K562 (cell line): ENCODE measurements around the gene ZNF335. TPM values are rescaled to one million over a fixed set of nuclear protein-coding genes. Genes with fewer than 3 reads are reported as not detected.

Source experiments
- CHCHD3 ChIP-seq: fragments of 250-450 bp; sonication (Bioruptor Pico); IDR thresholded peaks from 2 replicates; pipeline ENCODE4 v2.1.2; 2022; ENCODE audit warnings: mild to moderate bottlenecking
- CXXC5 ChIP-seq: fragments of 250-450 bp; sonication (Bioruptor Pico); IDR thresholded peaks from 2 replicates; pipeline ENCODE4 v1.8.0; 2022; ENCODE audit warnings: inconsistent platforms, mild to moderate bottlenecking, moderate library complexity
- DLX4 ChIP-seq: fragments of 250-450 bp; sonication (Bioruptor Pico); IDR thresholded peaks from 2 replicates; pipeline ENCODE4 v1.6.1; 2021; ENCODE audit warnings: mild to moderate bottlenecking
- ETV6 ChIP-seq, 3 experiments: fragments of 150-350 bp in 1 of 3; sonication (generic) in 1 of 3; formaldehyde crosslinking in 1 of 3; IDR thresholded peaks; 2 replicates each; pipeline versions ENCODE4 v1.6.1 to v1.8.0; 2014 to 2022; ENCODE audit warnings: borderline replicate concordance in 2 of 3, low read depth in 2 of 3, antibody characterized with exemption in 1 of 3, low read length in 1 of 3, mild to moderate bottlenecking in 1 of 3, missing genetic modification reagents in 1 of 3
- OTX1 ChIP-seq: fragments of 450-650 bp; formaldehyde crosslinking; IDR thresholded peaks from 2 replicates; pipeline ENCODE4 v1.4.0; 2022; ENCODE audit warnings: mild to moderate bottlenecking
- TGIF2 ChIP-seq: sonication (generic); formaldehyde crosslinking; IDR thresholded peaks from 2 replicates; pipeline ENCODE4 v1.8.1; 2022; ENCODE audit warnings: mild to moderate bottlenecking, missing genetic modification reagents, moderate library complexity
- polyA plus RNA-seq, 8 experiments: library from polyadenylated mRNA; depleted of rRNA in 4 of 8; stranded (reverse) in 5 of 8; unstranded in 3 of 8; fragments of >200 nt; fragmentation: Nextera tagmentation in 2 of 8; fragmentation: Illumina TruSeq in 1 of 8; extraction: Ambion mirVana in 2 of 8; extraction: Trizol in 1 of 8; gene quantifications; 2 replicates each; pipeline versions ENCODE4 v1.2.1 to v1.2.3, GENCODE V29; 2011 to 2014; ENCODE audit warnings: inconsistent platforms in 1 of 8, missing spikeins in 1 of 8
- total RNA-seq, 7 experiments: library from RNA; depleted of rRNA in 6 of 7; stranded (reverse); fragments of >200 nt in 6 of 7; fragmentation: Illumina TruSeq in 2 of 7; extraction: Trizol in 2 of 7; gene quantifications; 2 replicates each; pipeline versions ENCODE4 v1.2.1 to v1.2.3, GENCODE V29; 2011 to 2021; ENCODE audit warnings: low replicate concordance in 1 of 7
- TF ChIP-seq, protein P1 (sequence below), 2 experiments: fragments of 450-650 bp in 1 of 2; IDR thresholded peaks; 2 replicates each; pipeline ENCODE4 v1.6.1; 2011 to 2017; ENCODE audit warnings: low read depth in 2 of 2, antibody characterized with exemption in 1 of 2, borderline replicate concordance in 1 of 2, low read length in 1 of 2, mild to moderate bottlenecking in 1 of 2, mixed read lengths in 1 of 2; ENCODE audit not compliant: control insufficient read depth in 1 of 2
- TF ChIP-seq, protein P2 (sequence below), 2 experiments: fragments of 450-650 bp in 1 of 2; sonication (generic) in 1 of 2; formaldehyde crosslinking in 1 of 2; IDR thresholded peaks; 2 replicates each; pipeline versions ENCODE4 v1.7.1 to v1.9.0; 2016 to 2022; ENCODE audit warnings: inconsistent platforms in 1 of 2, mild to moderate bottlenecking in 1 of 2, missing genetic modification reagents in 1 of 2
- TF ChIP-seq, protein P3 (sequence below), 2 experiments: fragments of 450-650 bp; IDR thresholded peaks; 2 replicates each; pipeline ENCODE4 v1.6.1; 2018; ENCODE audit warnings: mild to moderate bottlenecking in 2 of 2, low read depth in 1 of 2; ENCODE audit not compliant: partially characterized antibody in 2 of 2

The ZNF335 gene
- total and polyA plus RNA-seq, 9 of the 15 experiments (the other 6 are each of a cell fraction or from before 2014, with no cell fraction given), result 0.39 to 16.0 (median 7.6) TPM

DNA sequence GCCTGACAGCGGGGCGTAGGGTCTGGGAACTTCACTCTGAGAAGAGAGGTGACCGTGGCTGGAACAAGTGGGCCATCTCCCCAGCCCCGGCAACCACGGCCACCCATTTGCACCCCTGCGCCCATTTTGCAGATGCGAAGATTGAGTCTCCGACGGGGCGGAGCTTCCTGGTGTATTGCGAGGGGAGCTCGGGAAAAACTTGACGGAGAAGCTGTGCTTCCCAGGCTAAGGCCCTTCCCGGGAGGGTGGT lies 653 bp downstream of the ZNF335 start (continued):
- TF ChIP-seq, protein P1, sequence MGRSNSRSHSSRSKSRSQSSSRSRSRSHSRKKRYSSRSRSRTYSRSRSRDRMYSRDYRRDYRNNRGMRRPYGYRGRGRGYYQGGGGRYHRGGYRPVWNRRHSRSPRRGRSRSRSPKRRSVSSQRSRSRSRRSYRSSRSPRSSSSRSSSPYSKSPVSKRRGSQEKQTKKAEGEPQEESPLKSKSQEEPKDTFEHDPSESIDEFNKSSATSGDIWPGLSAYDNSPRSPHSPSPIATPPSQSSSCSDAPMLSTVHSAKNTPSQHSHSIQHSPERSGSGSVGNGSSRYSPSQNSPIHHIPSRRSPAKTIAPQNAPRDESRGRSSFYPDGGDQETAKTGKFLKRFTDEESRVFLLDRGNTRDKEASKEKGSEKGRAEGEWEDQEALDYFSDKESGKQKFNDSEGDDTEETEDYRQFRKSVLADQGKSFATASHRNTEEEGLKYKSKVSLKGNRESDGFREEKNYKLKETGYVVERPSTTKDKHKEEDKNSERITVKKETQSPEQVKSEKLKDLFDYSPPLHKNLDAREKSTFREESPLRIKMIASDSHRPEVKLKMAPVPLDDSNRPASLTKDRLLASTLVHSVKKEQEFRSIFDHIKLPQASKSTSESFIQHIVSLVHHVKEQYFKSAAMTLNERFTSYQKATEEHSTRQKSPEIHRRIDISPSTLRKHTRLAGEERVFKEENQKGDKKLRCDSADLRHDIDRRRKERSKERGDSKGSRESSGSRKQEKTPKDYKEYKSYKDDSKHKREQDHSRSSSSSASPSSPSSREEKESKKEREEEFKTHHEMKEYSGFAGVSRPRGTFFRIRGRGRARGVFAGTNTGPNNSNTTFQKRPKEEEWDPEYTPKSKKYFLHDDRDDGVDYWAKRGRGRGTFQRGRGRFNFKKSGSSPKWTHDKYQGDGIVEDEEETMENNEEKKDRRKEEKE (IDR thresholded peaks at IDR 0.05; ENCODE audit: borderline replicate concordance in 1 of 2, control insufficient read depth in 1 of 2, low read depth in 2 of 2, low read length in 1 of 2), result no peak
- TF ChIP-seq, protein P2, sequence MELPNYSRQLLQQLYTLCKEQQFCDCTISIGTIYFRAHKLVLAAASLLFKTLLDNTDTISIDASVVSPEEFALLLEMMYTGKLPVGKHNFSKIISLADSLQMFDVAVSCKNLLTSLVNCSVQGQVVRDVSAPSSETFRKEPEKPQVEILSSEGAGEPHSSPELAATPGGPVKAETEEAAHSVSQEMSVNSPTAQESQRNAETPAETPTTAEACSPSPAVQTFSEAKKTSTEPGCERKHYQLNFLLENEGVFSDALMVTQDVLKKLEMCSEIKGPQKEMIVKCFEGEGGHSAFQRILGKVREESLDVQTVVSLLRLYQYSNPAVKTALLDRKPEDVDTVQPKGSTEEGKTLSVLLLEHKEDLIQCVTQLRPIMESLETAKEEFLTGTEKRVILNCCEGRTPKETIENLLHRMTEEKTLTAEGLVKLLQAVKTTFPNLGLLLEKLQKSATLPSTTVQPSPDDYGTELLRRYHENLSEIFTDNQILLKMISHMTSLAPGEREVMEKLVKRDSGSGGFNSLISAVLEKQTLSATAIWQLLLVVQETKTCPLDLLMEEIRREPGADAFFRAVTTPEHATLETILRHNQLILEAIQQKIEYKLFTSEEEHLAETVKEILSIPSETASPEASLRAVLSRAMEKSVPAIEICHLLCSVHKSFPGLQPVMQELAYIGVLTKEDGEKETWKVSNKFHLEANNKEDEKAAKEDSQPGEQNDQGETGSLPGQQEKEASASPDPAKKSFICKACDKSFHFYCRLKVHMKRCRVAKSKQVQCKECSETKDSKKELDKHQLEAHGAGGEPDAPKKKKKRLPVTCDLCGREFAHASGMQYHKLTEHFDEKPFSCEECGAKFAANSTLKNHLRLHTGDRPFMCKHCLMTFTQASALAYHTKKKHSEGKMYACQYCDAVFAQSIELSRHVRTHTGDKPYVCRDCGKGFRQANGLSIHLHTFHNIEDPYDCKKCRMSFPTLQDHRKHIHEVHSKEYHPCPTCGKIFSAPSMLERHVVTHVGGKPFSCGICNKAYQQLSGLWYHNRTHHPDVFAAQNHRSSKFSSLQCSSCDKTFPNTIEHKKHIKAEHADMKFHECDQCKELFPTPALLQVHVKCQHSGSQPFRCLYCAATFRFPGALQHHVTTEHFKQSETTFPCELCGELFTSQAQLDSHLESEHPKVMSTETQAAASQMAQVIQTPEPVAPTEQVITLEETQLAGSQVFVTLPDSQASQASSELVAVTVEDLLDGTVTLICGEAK (IDR thresholded peaks at IDR 0.05), result no peak
- TF ChIP-seq, protein P2 (CRISPR knock-in tag; IDR thresholded peaks at IDR 0.05), result no peak
- TF ChIP-seq DLX4 (CRISPR knock-in tag) (no peak), CXXC5 (CRISPR knock-in tag) (no peak; the same call in 1 of the 2 replicates), ETV6 (IDR thresholded peaks at IDR 0.05; ENCODE audit: borderline replicate concordance in 1 of 2, low read depth in 2 of 2, low read length in 1 of 2) (0 out of 4 replicates have a peak, but pooled peaks of 1 of the 2 experiments have one; percentile 16), ETV6 (CRISPR knock-in tag; IDR thresholded peaks at IDR 0.05; ENCODE audit: borderline replicate concordance) (no peak), CHCHD3 (CRISPR knock-in tag) (no peak), OTX1 (no peak), TGIF2 (CRISPR knock-in tag) (0 out of 2 replicates have a peak, but pooled peaks have one; percentile 34)
- TF ChIP-seq, protein P3, sequence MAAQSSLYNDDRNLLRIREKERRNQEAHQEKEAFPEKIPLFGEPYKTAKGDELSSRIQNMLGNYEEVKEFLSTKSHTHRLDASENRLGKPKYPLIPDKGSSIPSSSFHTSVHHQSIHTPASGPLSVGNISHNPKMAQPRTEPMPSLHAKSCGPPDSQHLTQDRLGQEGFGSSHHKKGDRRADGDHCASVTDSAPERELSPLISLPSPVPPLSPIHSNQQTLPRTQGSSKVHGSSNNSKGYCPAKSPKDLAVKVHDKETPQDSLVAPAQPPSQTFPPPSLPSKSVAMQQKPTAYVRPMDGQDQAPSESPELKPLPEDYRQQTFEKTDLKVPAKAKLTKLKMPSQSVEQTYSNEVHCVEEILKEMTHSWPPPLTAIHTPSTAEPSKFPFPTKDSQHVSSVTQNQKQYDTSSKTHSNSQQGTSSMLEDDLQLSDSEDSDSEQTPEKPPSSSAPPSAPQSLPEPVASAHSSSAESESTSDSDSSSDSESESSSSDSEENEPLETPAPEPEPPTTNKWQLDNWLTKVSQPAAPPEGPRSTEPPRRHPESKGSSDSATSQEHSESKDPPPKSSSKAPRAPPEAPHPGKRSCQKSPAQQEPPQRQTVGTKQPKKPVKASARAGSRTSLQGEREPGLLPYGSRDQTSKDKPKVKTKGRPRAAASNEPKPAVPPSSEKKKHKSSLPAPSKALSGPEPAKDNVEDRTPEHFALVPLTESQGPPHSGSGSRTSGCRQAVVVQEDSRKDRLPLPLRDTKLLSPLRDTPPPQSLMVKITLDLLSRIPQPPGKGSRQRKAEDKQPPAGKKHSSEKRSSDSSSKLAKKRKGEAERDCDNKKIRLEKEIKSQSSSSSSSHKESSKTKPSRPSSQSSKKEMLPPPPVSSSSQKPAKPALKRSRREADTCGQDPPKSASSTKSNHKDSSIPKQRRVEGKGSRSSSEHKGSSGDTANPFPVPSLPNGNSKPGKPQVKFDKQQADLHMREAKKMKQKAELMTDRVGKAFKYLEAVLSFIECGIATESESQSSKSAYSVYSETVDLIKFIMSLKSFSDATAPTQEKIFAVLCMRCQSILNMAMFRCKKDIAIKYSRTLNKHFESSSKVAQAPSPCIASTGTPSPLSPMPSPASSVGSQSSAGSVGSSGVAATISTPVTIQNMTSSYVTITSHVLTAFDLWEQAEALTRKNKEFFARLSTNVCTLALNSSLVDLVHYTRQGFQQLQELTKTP (IDR thresholded peaks at IDR 0.05; ENCODE audit: low read depth in 1 of 2, partially characterized antibody in 2 of 2), result peak in 1 of 2 experiments; percentile 31
